Measurements from ENCODE around the gene GIN1.
A peak's percentile ranks its signal among the peaks of the same experiment; 100 is the strongest.
"Not testable (repeated sequence)": the region's sequence is repeated elsewhere in the genome, so short reads cannot be mapped to it uniquely, and the experiment has no call there.

GIN1 gene

GRCh38 chr5:103066326-103066725 lies 53.6 kb downstream of the GIN1 start:
- DNase-seq (ENCODE audit: low spot score): no peak
- TF ChIP-seq CTCF (IDR thresholded peaks at IDR 0.05; ENCODE audit: extremely low read depth, missing control alignments): no peak

GRCh38 chr5:103060424-103060954 lies 59.4 kb downstream of the GIN1 start:
- DNase-seq (ENCODE audit: low spot score): no peak
- TF ChIP-seq CTCF (IDR thresholded peaks at IDR 0.05; ENCODE audit: extremely low read depth, missing control alignments): no peak

GRCh38 chr5:103059525-103059924 lies 60.4 kb downstream of the GIN1 start:
- no peak for TF ChIP-seq CTCF (IDR thresholded peaks at IDR 0.05; ENCODE audit: extremely low read depth, missing control alignments)
- no peak for DNase-seq (ENCODE audit: low spot score)

GRCh38 chr5:103057208-103058130 lies 62.5 kb downstream of the GIN1 start:
- TF ChIP-seq CTCF (IDR thresholded peaks at IDR 0.05; ENCODE audit: extremely low read depth, missing control alignments): no peak
- no peak for DNase-seq (ENCODE audit: low spot score)

GRCh38 chr5:103046706-103047105 lies 73.2 kb downstream of the GIN1 start:
- DNase-seq (ENCODE audit: low spot score): not testable (repeated sequence)

GRCh38 chr5:103041071-103041676 lies 78.8 kb downstream of the GIN1 start:
- no peak for TF ChIP-seq CTCF (IDR thresholded peaks at IDR 0.05; ENCODE audit: extremely low read depth, missing control alignments)
- peak; percentile 16 for DNase-seq (ENCODE audit: low spot score)

GRCh38 chr5:103037673-103038455 lies 82.1 kb downstream of the GIN1 start:
- TF ChIP-seq CTCF (IDR thresholded peaks at IDR 0.05; ENCODE audit: extremely low read depth, missing control alignments): no peak
- no peak for DNase-seq (ENCODE audit: low spot score)
